Esophagus squamous epithelium (tissue), 5 donors: ENCODE measurements around the gene CTBS. TPM values are rescaled to one million over a fixed set of nuclear protein-coding genes. Genes with fewer than 3 reads are reported as not detected.

Experiments used
- DNase-seq: peaks from one replicate; lab custom pipeline; 2025; lab: John Stamatoyannopoulos, UW
- H3K27ac ChIP-seq, 4 donors: fragments of 200-600 bp; sonication (generic); one replicate each; pipeline ENCODE4 v1.5.1; 2016 to 2019; ENCODE audit warnings: mild to moderate bottlenecking in 1 of 4
- H3K27me3 ChIP-seq, 4 donors: fragments of 200-600 bp; sonication (generic); 1 replicate in 3 of 4; 2 replicates in 1 of 4; pipeline versions ENCODE4 v1.5.1 to v1.6.0; 2017 to 2021; ENCODE audit warnings: antibody characterized with exemption in 1 of 4
- H3K36me3 ChIP-seq, 3 donors: fragments of 200-600 bp; sonication (generic); one replicate each; pipeline ENCODE4 v1.5.1; 2016 to 2019
- H3K4me1 ChIP-seq, 3 donors: fragments of 200-600 bp; sonication (generic); one replicate each; pipeline ENCODE4 v1.5.1; 2017 to 2019
- H3K4me3 ChIP-seq, 4 donors: fragments of 200-600 bp; sonication (generic); 1 replicate in 3 of 4; 2 replicates in 1 of 4; pipeline ENCODE4 v1.5.1; 2016 to 2019; ENCODE audit warnings: mild to moderate bottlenecking in 2 of 4, moderate library complexity in 1 of 4
- H3K9me3 ChIP-seq, 3 donors: fragments of 200-600 bp; sonication (generic); one replicate each; pipeline ENCODE4 v1.5.1; 2016 to 2019
- CTCF ChIP-seq, 6 experiments: fragments of 450-650 bp in 4 of 6; fragments of 200-600 bp in 2 of 6; sonication (generic) in 2 of 6; IDR thresholded peaks; one replicate each; pipeline ENCODE4 v1.5.1; 2016 to 2019; ENCODE audit warnings: antibody characterized with exemption in 6 of 6, mild to moderate bottlenecking in 4 of 6, moderate library complexity in 4 of 6
- POLR2A ChIP-seq, 4 donors: fragments of 450-650 bp; IDR thresholded peaks; one replicate each; pipeline ENCODE4 v1.6.1; 2017; ENCODE audit warnings: antibody characterized with exemption in 4 of 4, mild to moderate bottlenecking in 4 of 4, moderate library complexity in 3 of 4
- WGBS, 2 donors: methylation state at CpG; one replicate each; pipeline ENCODE4 v1.1.5; 2018; 5-methylcytosine and 5-hydroxymethylcytosine counted together
- intact Hi-C: fragments of 100-400 bp; cut with DNase I; formaldehyde crosslinking; loops from one replicate; pipeline ENCODE4 v1.15.0; 2022
- total RNA-seq, 4 donors: library from RNA; depleted of rRNA; stranded (reverse); fragments of >200 nt; gene quantifications; one replicate each; pipeline ENCODE4 v1.1.0, GENCODE V29; 2016
- donor health status: DM: yes; HTN: yes; CAD: no.

The CTBS gene
- total RNA-seq, 4 donors from 2014 or later: 4.9 to 12.0 (median 10.3) TPM

DNA sequence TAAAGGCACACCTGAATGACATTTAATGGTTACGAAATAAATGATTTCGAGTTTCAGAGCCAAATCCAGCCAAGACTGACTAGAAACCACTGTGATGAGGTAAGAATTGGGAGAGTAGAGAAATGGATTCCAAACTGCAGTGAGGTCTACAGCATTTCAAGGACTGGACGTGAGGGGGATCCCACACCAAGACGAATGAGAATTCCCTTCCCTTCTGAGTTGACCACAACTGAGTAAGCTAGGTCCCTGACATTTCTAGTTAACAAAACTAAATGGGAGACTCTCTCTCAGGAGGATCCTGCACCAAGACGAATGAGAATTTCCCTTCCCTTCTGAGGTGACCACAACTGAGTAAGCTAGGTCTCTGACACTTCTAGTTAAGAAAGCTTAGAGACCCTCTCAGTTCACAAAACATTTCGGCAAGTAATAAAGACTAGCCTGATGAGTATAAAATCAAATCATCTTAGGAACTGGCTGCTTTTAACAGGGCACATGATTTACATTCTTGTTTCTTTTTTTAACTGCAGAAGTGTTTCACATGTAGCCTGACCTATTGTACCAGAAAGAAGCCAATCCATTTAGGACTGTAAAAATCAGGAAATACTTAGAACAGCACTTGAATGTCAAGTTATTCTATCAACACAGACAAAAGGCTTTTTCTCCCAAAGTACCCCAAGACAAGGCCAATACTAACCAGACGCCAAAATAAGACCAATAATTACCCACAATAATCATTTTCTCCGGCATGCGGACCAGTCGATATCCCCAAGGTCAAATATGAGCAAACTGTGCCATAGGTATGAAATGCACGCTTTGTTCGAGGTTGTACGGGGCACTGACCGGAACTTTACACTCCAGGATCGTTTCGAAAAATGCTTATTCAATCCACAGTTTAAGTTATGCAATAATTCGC lies 69.4 kb downstream of the CTBS start:
- peak overlapping the region; percentile 67 to 94 (median 82) for H3K4me3 ChIP-seq
- WGBS, 2 donors: 2 to 7% methylated on average over 17 of the region's 17 CpGs
- DNase-seq: no peak
- no peak for TF ChIP-seq CTCF (IDR thresholded peaks at IDR 0.05)
- TF ChIP-seq POLR2A (IDR thresholded peaks at IDR 0.05): no peak
- peak overlapping the region; percentile 95 to 99 (median 96) for H3K27ac ChIP-seq
- H3K36me3 ChIP-seq: peaks cover 0 to 21% (median 3%) of the 10 kb centered on the region in 3 donors
- peaks cover 11 to 62% (median 25%) of the 10 kb centered on the region in 3 donors for H3K4me1 ChIP-seq
- H3K9me3 ChIP-seq: no peaks in the 10 kb centered on the region
- intact Hi-C loops: no loop called here
- no peaks in the 10 kb centered on the region for H3K27me3 ChIP-seq

GRCh38 chr1:84502927-84503326 lies 71.3 kb downstream of the CTBS start:
- Histone ChIP-seq H3K36me3 (peaks cover 7 to 40% (median 9%) of the 10 kb centered on the region in 3 donors), H3K27ac (no peak overlapping the region), H3K9me3 (no peaks in the 10 kb centered on the region), H3K27me3 (no peaks in the 10 kb centered on the region), H3K4me3 (no peak overlapping the region), H3K4me1 (peaks cover 11 to 63% (median 25%) of the 10 kb centered on the region in 3 donors)
- intact Hi-C loops: no loop called here
- TF ChIP-seq CTCF (IDR thresholded peaks at IDR 0.05): no peak
- WGBS, 2 donors: 38 to 47% methylated on average over 5 of the region's 5 CpGs
- DNase-seq: no peak

Other genes starting within 250 kb of the CTBS start
- gene DNASE2B, start 176.0 kb downstream of the CTBS start, total RNA-seq: not detected
- 10 to 100 TPM; 30.2 to 41.2 (median 36.3) TPM for gene RPF1, start 95.2 kb downstream of the CTBS start, total RNA-seq
- under 1 TPM in 1 of 4 donors, not detected in 3; 0.15 TPM for gene SPATA1, start 68.1 kb downstream of the CTBS start, total RNA-seq
- 100 to 1,000 TPM in 2 of 4 donors, 10 to 100 TPM in 2; 51.3 to 137 (median 82.8) TPM for gene GNG5, start 67.9 kb downstream of the CTBS start, total RNA-seq
- gene SSX2IP, start 116.0 kb upstream of the CTBS start, total RNA-seq: 10 to 100 TPM in 1 of 4 donors, 1 to 10 TPM in 3; 6.5 to 13.4 (median 8.6) TPM